ENCODE results near the gene CCNC.

- TF ChIP-seq POLR2AphosphoS5 (IDR thresholded peaks at IDR 0.05; ENCODE audit: borderline replicate concordance, low read depth, low read length), result no peak
- TF ChIP-seq FOXP2 (optimal IDR thresholded peaks at IDR 0.05; ENCODE audit: control extremely low read depth, extremely low read length, insufficient read depth), result no peak
Measured at GRCh38 chr6:99591673-99592364, 23.4 kb upstream of the CCNC start.

All from SK-N-MC (cell line).